Neuronal stem cell (in vitro differentiated cells): ENCODE data around the gene RAPGEF3.

Source experiments
- DNase-seq: peaks from one replicate; pipeline ENCODE4 v3.0.0-alpha.2; 2013; ENCODE audit warnings: low spot score
- H2AFZ ChIP-seq: one replicate; pipeline ENCODE4 v1.6.1; 2013; ENCODE audit warnings: mild to moderate bottlenecking, low read length, inconsistent platforms
- H2AK5ac ChIP-seq: 2 replicates; pipeline ENCODE4 v1.6.1; 2013; ENCODE audit warnings: low read depth, mild to moderate bottlenecking, inconsistent platforms, low read length, moderate library complexity, mixed read lengths
- H2BK120ac ChIP-seq: 2 replicates; pipeline ENCODE4 v1.6.1; 2013; ENCODE audit warnings: low read depth, mild to moderate bottlenecking, inconsistent platforms, low read length, moderate library complexity, mixed read lengths
- H2BK12ac ChIP-seq: one replicate; pipeline ENCODE4 v1.6.1; 2013; ENCODE audit warnings: low read length, inconsistent platforms
- H2BK15ac ChIP-seq: 2 replicates; pipeline ENCODE4 v1.6.1; 2013; ENCODE audit warnings: mild to moderate bottlenecking, low read length, inconsistent platforms, mixed read lengths
- H2BK5ac ChIP-seq: one replicate; pipeline ENCODE4 v1.6.1; 2013; ENCODE audit warnings: inconsistent platforms, mild to moderate bottlenecking, low read length, moderate library complexity
- H3K14ac ChIP-seq: one replicate; pipeline ENCODE4 v1.6.1; 2013; ENCODE audit warnings: low read length, inconsistent platforms
- H3K18ac ChIP-seq: 2 replicates; pipeline ENCODE4 v1.6.1; 2013; ENCODE audit warnings: low read length, inconsistent platforms
- H3K23ac ChIP-seq: 2 replicates; pipeline ENCODE4 v1.6.1; 2013; ENCODE audit warnings: low read depth, mild to moderate bottlenecking, mixed read lengths, low read length, inconsistent platforms; ENCODE audit not compliant: poor library complexity
- H3K27ac ChIP-seq: replicated peaks from 3 replicates; pipeline ENCODE4 v1.5.1; 2013; ENCODE audit warnings: low read length, inconsistent platforms
- H3K27me3 ChIP-seq, 3 experiments: 2 replicates each; pipeline ENCODE4 v1.6.1; 2013; ENCODE audit warnings: low read length in 3 of 3, mild to moderate bottlenecking in 2 of 3, inconsistent platforms in 1 of 3, low read depth in 1 of 3, mixed read lengths in 1 of 3, moderate library complexity in 1 of 3; ENCODE audit not compliant: control insufficient read depth in 3 of 3, insufficient read depth in 3 of 3
- H3K36me3 ChIP-seq, 2 donors: replicated peaks in 1 of 2; 2 replicates each; pipeline ENCODE4 v1.6.1; 2013; ENCODE audit warnings: low read length in 2 of 2; ENCODE audit not compliant: control insufficient read depth in 2 of 2, insufficient read depth in 2 of 2
- H3K4ac ChIP-seq: 2 replicates; pipeline ENCODE4 v1.6.1; 2013; ENCODE audit warnings: inconsistent platforms, mild to moderate bottlenecking, low read length, moderate library complexity
- H3K4me1 ChIP-seq, 2 donors: 1 replicate in 1 of 2; 2 replicates in 1 of 2; pipeline ENCODE4 v1.6.1; 2013; ENCODE audit warnings: low read length in 2 of 2, low read depth in 1 of 2; ENCODE audit not compliant: control insufficient read depth in 2 of 2, insufficient read depth in 1 of 2
- H3K4me2 ChIP-seq: one replicate; pipeline ENCODE4 v1.6.1; 2013; ENCODE audit warnings: mild to moderate bottlenecking, low read length, inconsistent platforms; ENCODE audit not compliant: insufficient read depth, poor library complexity, severe bottlenecking
- H3K4me3 ChIP-seq, 2 donors: 2 replicates each; pipeline ENCODE4 v1.5.1; 2013; ENCODE audit warnings: low read length in 2 of 2, mild to moderate bottlenecking in 2 of 2, inconsistent platforms in 1 of 2, moderate library complexity in 1 of 2
- H3K79me1 ChIP-seq: one replicate; pipeline ENCODE4 v1.6.1; 2013; ENCODE audit warnings: low read depth, mild to moderate bottlenecking, inconsistent platforms, low read length, moderate library complexity
- H3K9ac ChIP-seq: one replicate; pipeline ENCODE4 v1.6.1; 2013; ENCODE audit warnings: mild to moderate bottlenecking, low read depth, low read length, inconsistent platforms; ENCODE audit not compliant: poor library complexity
- H3K9me3 ChIP-seq, 2 donors: replicated peaks in 1 of 2; 2 replicates each; pipeline versions ENCODE3 to v1.6.1; 2013; ENCODE audit warnings: low read length in 2 of 2, mild to moderate bottlenecking in 2 of 2, inconsistent platforms in 1 of 2, low read depth in 1 of 2, mixed read lengths in 1 of 2, moderate library complexity in 1 of 2; ENCODE audit not compliant: control insufficient read depth in 2 of 2, insufficient read depth in 1 of 2
- H4K8ac ChIP-seq: one replicate; pipeline ENCODE4 v1.6.1; 2013; ENCODE audit warnings: low read depth, mild to moderate bottlenecking, inconsistent platforms, low read length, moderate library complexity
- H4K91ac ChIP-seq: one replicate; pipeline ENCODE4 v1.6.1; 2013; ENCODE audit warnings: low read length, low read depth, mild to moderate bottlenecking, inconsistent platforms; ENCODE audit not compliant: poor library complexity
- WGBS, 2 donors: extraction: QIAGEN DNeasy Blood & Tissue Kit; methylation state at CpG; one replicate each; pipeline ENCODE4 v1.1.7; 2013; ENCODE audit warnings: missing lambda C conversion rate in 2 of 2, mixed read lengths in 1 of 2; ENCODE audit not compliant: insufficient read length in 2 of 2, insufficient replicate concordance in 1 of 2; ENCODE audit errors: extremely low coverage in 2 of 2; 5-methylcytosine and 5-hydroxymethylcytosine counted together

Gene RAPGEF3

DNA sequence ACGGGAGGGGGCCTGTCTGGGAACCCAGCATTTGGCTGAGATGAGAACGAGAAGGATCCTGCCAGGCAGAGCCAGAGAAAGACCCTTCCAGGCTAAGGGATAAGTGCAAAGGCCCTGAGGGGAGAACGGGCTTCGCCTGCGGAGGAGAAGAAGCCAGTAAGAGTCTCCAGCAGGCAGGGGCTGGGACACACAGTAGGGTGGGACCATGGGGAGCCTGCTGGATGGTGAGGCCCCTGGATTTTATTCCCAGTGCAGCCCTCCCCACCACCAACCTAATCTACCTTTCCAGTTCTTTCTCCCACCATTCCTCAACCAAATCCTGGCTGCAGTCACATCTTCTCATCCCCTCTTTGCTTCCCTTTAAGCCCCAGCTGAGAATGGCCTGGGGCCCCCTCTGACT lies 12.6 kb downstream of the RAPGEF3 start:
- no peak for DNase-seq
- Histone ChIP-seq H2BK12ac (no peak overlapping the region), H3K4me2 (no peak overlapping the region), H3K9me3 (no peaks in the 10 kb centered on the region), H3K23ac (no peak overlapping the region), H3K4ac (no peak overlapping the region), H3K4me1 (peaks cover 0 to 14% of the 10 kb centered on the region in 2 donors), H3K14ac (no peak overlapping the region), H3K79me1 (no peaks in the 10 kb centered on the region), H3K9ac (no peak overlapping the region), H3K36me3 (no peaks in the 10 kb centered on the region), H2BK120ac (no peak overlapping the region), H2AFZ (no peak overlapping the region), H2AK5ac (peak overlapping the region; percentile 34), H3K27ac (no peak overlapping the region), H3K4me3 (no peak overlapping the region), H4K91ac (no peak overlapping the region), H3K18ac (no peak overlapping the region), H2BK5ac (no peak overlapping the region), H3K27me3 (no peaks in the 10 kb centered on the region), H2BK15ac (peak overlapping the region; percentile 5), H4K8ac (no peak overlapping the region)
- no CpG with 5 or more reads among the region's 5 CpGs for WGBS, 2 donors

DNA sequence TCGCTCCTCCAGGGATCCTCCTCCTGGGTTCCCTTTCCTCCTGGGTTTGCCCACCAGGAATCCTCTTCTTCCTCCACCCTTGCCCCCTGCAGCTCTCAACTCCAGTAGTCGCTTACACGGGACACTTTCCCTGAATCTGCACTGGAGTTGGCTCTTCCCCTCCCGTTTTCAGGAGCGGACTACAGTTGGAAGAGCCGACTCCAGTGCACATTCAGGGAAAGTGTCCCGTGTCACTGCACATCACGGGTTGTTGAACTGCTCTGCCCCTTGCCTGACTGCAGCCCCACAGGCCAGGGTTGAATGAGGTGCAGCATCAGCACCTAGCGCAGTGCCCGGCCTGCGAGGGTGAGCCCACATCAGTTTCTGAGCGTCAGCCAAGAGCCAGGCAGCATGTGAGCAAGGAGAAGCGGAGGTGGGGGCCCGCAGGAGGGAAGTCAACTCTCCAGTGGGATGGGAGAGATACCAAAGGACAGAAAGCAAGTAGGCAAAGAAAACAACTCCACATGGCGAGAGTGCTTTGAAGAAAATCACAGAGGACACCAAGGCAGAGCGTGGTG lies 13.1 kb downstream of the RAPGEF3 start:
- no CpG with 5 or more reads among the region's 16 CpGs for WGBS, 2 donors
- H4K91ac ChIP-seq, result no peak overlapping the region
- H3K4me2 ChIP-seq, result no peak overlapping the region
- no peak overlapping the region for H2BK5ac ChIP-seq
- H4K8ac ChIP-seq, result no peak overlapping the region
- peaks cover 0 to 17% of the 10 kb centered on the region in 2 donors for H3K4me1 ChIP-seq
- peak overlapping the region; percentile 25 for H2BK15ac ChIP-seq
- H3K9ac ChIP-seq, result no peak overlapping the region
- no peaks in the 10 kb centered on the region for H3K9me3 ChIP-seq
- no peak for DNase-seq
- peak overlapping the region; percentile 25 for H2AFZ ChIP-seq
- no peaks in the 10 kb centered on the region for H3K36me3 ChIP-seq
- no peak overlapping the region for H3K27ac ChIP-seq
- H2AK5ac ChIP-seq, result no peak overlapping the region
- no peak overlapping the region for H3K14ac ChIP-seq
- no peak overlapping the region for H3K23ac ChIP-seq
- H3K27me3 ChIP-seq, result no peaks in the 10 kb centered on the region
- no peak overlapping the region for H3K4me3 ChIP-seq
- H3K79me1 ChIP-seq, result no peaks in the 10 kb centered on the region
- no peak overlapping the region for H3K4ac ChIP-seq
- peak overlapping the region; percentile 67 for H3K18ac ChIP-seq
- H2BK120ac ChIP-seq, result no peak overlapping the region
- no peak overlapping the region for H2BK12ac ChIP-seq

DNA sequence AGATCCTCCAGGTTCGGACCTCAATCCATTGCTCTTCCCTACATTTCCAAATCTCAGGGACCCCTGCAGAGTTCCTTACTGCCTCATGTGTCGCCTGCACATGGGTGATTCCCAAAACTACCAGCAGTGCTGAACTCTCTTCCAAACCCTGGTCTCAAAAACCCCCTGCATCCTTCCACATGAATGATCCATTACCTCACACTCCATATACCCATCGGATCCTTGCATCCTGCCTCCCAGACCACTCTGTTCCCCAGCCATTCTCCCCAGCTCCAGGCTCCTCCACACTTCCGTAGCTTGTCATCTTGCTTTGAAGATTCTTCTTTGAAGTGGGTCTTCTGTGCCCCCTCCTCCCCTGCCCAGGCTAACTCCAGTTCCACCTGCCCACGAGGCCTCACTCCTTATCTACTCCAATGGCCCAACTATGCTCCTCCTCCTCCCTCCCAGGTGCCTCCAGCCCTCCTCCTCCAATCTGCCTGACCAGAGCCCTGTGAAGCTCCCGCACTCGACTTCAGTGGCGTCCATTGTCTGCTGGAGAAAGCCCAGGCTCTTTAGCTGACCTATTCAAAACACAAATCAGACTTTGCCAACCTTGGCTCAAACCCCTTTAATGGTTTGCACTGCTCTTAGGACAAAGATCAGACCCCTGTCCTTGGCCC lies 13.8 kb downstream of the RAPGEF3 start:
- Histone ChIP-seq H3K4me1 (peaks cover 1 to 17% of the 10 kb centered on the region in 2 donors), H2BK12ac (no peak overlapping the region), H2AFZ (peak overlapping the region; percentile 25), H3K4ac (no peak overlapping the region), H4K91ac (no peak overlapping the region), H2BK120ac (no peak overlapping the region), H2AK5ac (no peak overlapping the region), H3K4me3 (no peak overlapping the region), H3K9ac (no peak overlapping the region), H3K14ac (no peak overlapping the region), H3K23ac (no peak overlapping the region), H3K36me3 (no peaks in the 10 kb centered on the region), H2BK5ac (no peak overlapping the region), H3K79me1 (no peaks in the 10 kb centered on the region), H2BK15ac (no peak overlapping the region), H3K9me3 (no peaks in the 10 kb centered on the region), H3K27ac (no peak overlapping the region), H3K27me3 (no peaks in the 10 kb centered on the region), H3K18ac (peak overlapping the region; percentile 67), H4K8ac (no peak overlapping the region), H3K4me2 (no peak overlapping the region)
- no peak for DNase-seq
- no CpG with 5 or more reads among the region's 8 CpGs for WGBS, 2 donors

DNA sequence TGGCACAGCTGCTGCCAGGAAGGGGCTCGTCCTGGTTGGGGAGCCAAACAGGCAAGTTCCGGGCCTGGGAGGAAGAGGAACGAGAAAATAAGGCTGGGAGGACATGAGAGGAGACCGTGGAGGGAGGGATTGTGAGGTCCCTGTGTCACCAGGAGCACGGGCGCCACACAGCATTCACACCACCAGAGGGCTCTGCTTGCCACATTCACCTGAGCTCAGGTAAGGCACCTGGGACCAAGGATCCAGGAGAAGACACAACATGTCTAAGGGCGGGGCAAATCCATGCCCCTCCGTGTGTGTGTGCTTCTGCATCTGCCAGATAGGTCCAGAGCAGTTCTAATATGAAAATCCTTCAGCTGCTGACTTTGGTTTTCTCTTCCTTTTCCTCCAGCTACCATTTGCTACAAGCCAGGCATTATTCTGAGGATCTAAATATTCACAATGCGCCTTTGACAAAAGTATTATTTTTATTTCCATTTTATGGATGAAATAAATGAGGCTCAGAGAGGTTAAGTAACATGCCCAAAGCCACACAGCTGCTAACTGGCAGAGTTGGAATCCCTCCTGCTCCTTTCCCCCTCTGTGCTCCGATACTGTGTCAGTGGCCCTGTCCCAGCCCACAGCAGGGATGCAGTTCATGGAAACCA lies 14.6 kb downstream of the RAPGEF3 start:
- Histone ChIP-seq H3K4me2 (no peak overlapping the region), H3K9me3 (no peaks in the 10 kb centered on the region), H2AFZ (no peak overlapping the region), H3K18ac (peak overlapping the region; percentile 15), H3K36me3 (no peaks in the 10 kb centered on the region), H3K4me1 (peaks cover 1 to 17% of the 10 kb centered on the region in 2 donors), H2BK15ac (no peak overlapping the region), H3K14ac (no peak overlapping the region), H3K27ac (no peak overlapping the region), H3K79me1 (no peaks in the 10 kb centered on the region), H2BK5ac (no peak overlapping the region), H3K4me3 (no peak overlapping the region), H2BK12ac (no peak overlapping the region), H3K9ac (no peak overlapping the region), H2BK120ac (no peak overlapping the region), H3K4ac (no peak overlapping the region), H3K27me3 (no peaks in the 10 kb centered on the region), H4K91ac (no peak overlapping the region), H3K23ac (peak overlapping the region; percentile 59), H4K8ac (no peak overlapping the region), H2AK5ac (peak overlapping the region; percentile 11)
- no peak for DNase-seq
- WGBS, 2 donors, result no CpG with 5 or more reads among the region's 10 CpGs
